ENCODE results near the gene PRDM2.

The PRDM2 gene

GRCh38 chr1:13799502-13800283 is 99.7 kb downstream of the PRDM2 start:
- DNase-seq (ENCODE audit: low spot score) = no peak
- TF ChIP-seq CTCF (IDR thresholded peaks at IDR 0.05; ENCODE audit: borderline replicate concordance, control extremely low read depth, extremely low read depth, insufficient read depth, missing control alignments) = no peak
- in situ Hi-C loops (cut with MboI; ENCODE audit: low sequenced_read_pairs, unreplicated experiment) = loop anchor here (10.0 kb wide), 1 partner anchor 135 kb away; no protein-coding TSS in a partner anchor

- in situ Hi-C loops (cut with MboI; ENCODE audit: low sequenced_read_pairs, unreplicated experiment) = loop anchor here (10.0 kb wide), 1 partner anchor 136 kb away; no protein-coding TSS in a partner anchor
- no peak for DNase-seq (ENCODE audit: low spot score)
- TF ChIP-seq CTCF (IDR thresholded peaks at IDR 0.05; ENCODE audit: borderline replicate concordance, control extremely low read depth, extremely low read depth, insufficient read depth, missing control alignments) = no peak
Observed at GRCh38 chr1:13801232-13801631, 101.2 kb downstream of the PRDM2 start.

GRCh38 chr1:13801655-13802486 is 101.9 kb downstream of the PRDM2 start:
- DNase-seq (ENCODE audit: low spot score) = no peak
- in situ Hi-C loops (cut with MboI; ENCODE audit: low sequenced_read_pairs, unreplicated experiment) = loop anchor here (10.0 kb wide), 1 partner anchor 137 kb away; no protein-coding TSS in a partner anchor
- no peak for TF ChIP-seq CTCF (IDR thresholded peaks at IDR 0.05; ENCODE audit: borderline replicate concordance, control extremely low read depth, extremely low read depth, insufficient read depth, missing control alignments)

- in situ Hi-C loops (cut with MboI; ENCODE audit: low sequenced_read_pairs, unreplicated experiment) = loop anchor here (10.0 kb wide), 1 partner anchor 138 kb away; no protein-coding TSS in a partner anchor
- no peak for TF ChIP-seq CTCF (IDR thresholded peaks at IDR 0.05; ENCODE audit: borderline replicate concordance, control extremely low read depth, extremely low read depth, insufficient read depth, missing control alignments)
- no peak for DNase-seq (ENCODE audit: low spot score)
Observed at GRCh38 chr1:13802782-13803545, 103.0 kb downstream of the PRDM2 start.

GRCh38 chr1:13803546-13804239 is 103.7 kb downstream of the PRDM2 start:
- no peak for DNase-seq (ENCODE audit: low spot score)
- in situ Hi-C loops (cut with MboI; ENCODE audit: low sequenced_read_pairs, unreplicated experiment) = loop anchor here (10.0 kb wide), 1 partner anchor 139 kb away; no protein-coding TSS in a partner anchor

More at GRCh38 chr1:13803546-13804239, 103.7 kb downstream of the PRDM2 start:
- TF ChIP-seq CTCF (IDR thresholded peaks at IDR 0.05; ENCODE audit: borderline replicate concordance, control extremely low read depth, extremely low read depth, insufficient read depth, missing control alignments) = no peak

Data from GM13976 (cell line).